Fibroblast of lung (primary cell): ENCODE measurements around the gene DCLK2. TPM values are rescaled to one million over a fixed set of nuclear protein-coding genes. Genes with fewer than 3 reads are reported as not detected.
A peak's percentile ranks its signal among the peaks of the same experiment; 100 is the strongest.

Experiments used
- DNase-seq, 2 donors: peaks; one replicate each; pipeline versions ENCODE4 v3.0.0 to v3.0.0-alpha.2; 2010; ENCODE audit warnings: low read depth in 2 of 2
- H2AFZ ChIP-seq: 2 replicates; pipeline ENCODE4 v1.5.1; 2012; ENCODE audit warnings: low read length, control low read depth, inconsistent platforms
- H3K27ac ChIP-seq: 2 replicates; pipeline ENCODE4 v1.5.1; 2011; ENCODE audit warnings: low read length, control low read depth; ENCODE audit not compliant: insufficient read depth
- H3K27me3 ChIP-seq: 2 replicates; pipeline ENCODE4 v1.5.1; 2011; ENCODE audit warnings: mild to moderate bottlenecking, low read length; ENCODE audit not compliant: control insufficient read depth, insufficient read depth
- H3K36me3 ChIP-seq: 2 replicates; pipeline ENCODE4 v1.5.1; 2011; ENCODE audit warnings: low read length; ENCODE audit not compliant: control insufficient read depth, insufficient read depth
- H3K4me1 ChIP-seq: 2 replicates; pipeline ENCODE4 v1.5.1; 2011; ENCODE audit warnings: low read length; ENCODE audit not compliant: control insufficient read depth, insufficient read depth; ENCODE audit errors: extremely low read depth
- H3K4me2 ChIP-seq: 2 replicates; pipeline ENCODE4 v1.5.1; 2011; ENCODE audit warnings: low read length, control low read depth; ENCODE audit not compliant: insufficient read depth; ENCODE audit errors: extremely low read depth
- H3K4me3 ChIP-seq, 4 experiments: fragments of 200-600 bp in 1 of 4; sonication (generic) in 1 of 4; replicated peaks in 1 of 4; 2 replicates each; pipeline ENCODE4 v1.5.1; 2011 to 2016; ENCODE audit warnings: low read length in 4 of 4, low read depth in 3 of 4, mild to moderate bottlenecking in 3 of 4, control low read depth in 2 of 4, inconsistent platforms in 1 of 4, mixed read lengths in 1 of 4; ENCODE audit not compliant: insufficient read depth in 1 of 4; ENCODE audit errors: control extremely low read depth in 1 of 4
- H3K79me2 ChIP-seq: 2 replicates; pipeline ENCODE4 v1.5.1; 2012; ENCODE audit warnings: mild to moderate bottlenecking, low read length, inconsistent platforms; ENCODE audit not compliant: control insufficient read depth, insufficient read depth
- H3K9ac ChIP-seq: 2 replicates; pipeline ENCODE4 v1.5.1; 2011; ENCODE audit warnings: mild to moderate bottlenecking, low read length, control low read depth; ENCODE audit not compliant: insufficient read depth
- H3K9me3 ChIP-seq: 2 replicates; pipeline ENCODE4 v1.5.1; 2012; ENCODE audit warnings: low read depth, low read length; ENCODE audit not compliant: control insufficient read depth, insufficient read depth
- H4K20me1 ChIP-seq: 2 replicates; pipeline ENCODE4 v1.5.1; 2011; ENCODE audit warnings: low read length; ENCODE audit not compliant: control insufficient read depth, insufficient read depth; ENCODE audit errors: extremely low read depth
- EZH2 ChIP-seq: IDR thresholded peaks from 2 replicates; pipeline ENCODE4 v1.5.1; 2012; ENCODE audit warnings: low read length, control low read depth, mild to moderate bottlenecking; ENCODE audit errors: missing control alignments
- polyA plus RNA-seq, 2 donors: library from polyadenylated mRNA; depleted of rRNA in 1 of 2; stranded (reverse) in 1 of 2; unstranded in 1 of 2; fragments of >200 nt; gene quantifications; 2 replicates each; pipeline ENCODE4 v1.2.1, GENCODE V29; 2011 to 2012; ENCODE audit warnings: missing spikeins in 1 of 2
- total RNA-seq: library from RNA; depleted of rRNA; stranded (reverse); fragments of >200 nt; gene quantifications from 2 replicates; pipeline ENCODE4 v1.2.1, GENCODE V29; 2014
- TF ChIP-seq, protein P1 (sequence below), 2 donors: IDR thresholded peaks in 1 of 2; conservative IDR thresholded peaks in 1 of 2; 1 replicate in 1 of 2; 2 replicates in 1 of 2; pipeline ENCODE4 v1.5.1; 2011 to 2012; ENCODE audit warnings: low read length in 2 of 2, control low read depth in 1 of 2, inconsistent platforms in 1 of 2, low read depth in 1 of 2, mild to moderate bottlenecking in 1 of 2

Gene DCLK2
- total and polyA plus RNA-seq, 2 donors (not counting 1 experiment from before 2014, with no cell fraction given): 3.8 to 14.0 TPM

DNA sequence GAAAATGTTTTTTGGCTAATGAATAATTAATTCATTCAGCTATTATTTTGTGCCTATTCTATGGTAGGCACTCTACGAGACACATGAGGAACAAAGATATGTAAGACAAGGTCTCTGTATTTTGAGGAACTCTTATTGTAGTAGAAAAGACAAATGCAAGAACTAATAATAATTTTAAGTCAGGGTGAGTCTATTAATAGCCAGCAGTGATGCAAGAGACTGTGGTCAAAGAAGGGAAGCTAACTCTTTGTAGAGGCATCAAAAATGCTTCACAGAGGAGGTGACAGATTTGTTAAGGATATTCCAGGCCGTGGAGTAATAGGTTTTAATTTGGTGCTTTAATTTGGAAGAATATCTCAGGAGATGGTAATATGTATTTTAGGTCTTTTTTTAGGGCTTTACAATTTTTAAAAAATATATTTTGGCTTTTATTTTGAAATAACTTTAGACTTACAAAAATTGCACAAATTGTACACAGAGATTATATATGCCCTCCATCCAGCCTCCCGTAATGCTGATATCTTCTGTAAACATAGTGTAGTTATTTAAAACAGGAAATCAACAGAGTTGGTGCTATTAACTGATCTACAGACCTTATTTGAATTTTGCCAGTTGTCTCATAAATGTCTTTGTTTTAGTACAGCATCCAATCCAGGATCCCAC lies 48.1 kb downstream of the DCLK2 start:
- H3K4me3 ChIP-seq: peak overlapping the region in 1 of 4 experiments; percentile 4
- no peak overlapping the region for H2AFZ ChIP-seq
- DNase-seq: peak; percentile 77 to 78
- no peak overlapping the region for H3K9ac ChIP-seq
- peak overlapping the region; percentile 40 for H3K27ac ChIP-seq
- H3K79me2 ChIP-seq: peaks cover 2% of the 10 kb centered on the region
- H3K36me3 ChIP-seq: no peaks in the 10 kb centered on the region
- H4K20me1 ChIP-seq: no peaks in the 10 kb centered on the region
- H3K4me1 ChIP-seq: peaks cover 9% of the 10 kb centered on the region
- H3K9me3 ChIP-seq: no peaks in the 10 kb centered on the region
- TF ChIP-seq, protein P1, sequence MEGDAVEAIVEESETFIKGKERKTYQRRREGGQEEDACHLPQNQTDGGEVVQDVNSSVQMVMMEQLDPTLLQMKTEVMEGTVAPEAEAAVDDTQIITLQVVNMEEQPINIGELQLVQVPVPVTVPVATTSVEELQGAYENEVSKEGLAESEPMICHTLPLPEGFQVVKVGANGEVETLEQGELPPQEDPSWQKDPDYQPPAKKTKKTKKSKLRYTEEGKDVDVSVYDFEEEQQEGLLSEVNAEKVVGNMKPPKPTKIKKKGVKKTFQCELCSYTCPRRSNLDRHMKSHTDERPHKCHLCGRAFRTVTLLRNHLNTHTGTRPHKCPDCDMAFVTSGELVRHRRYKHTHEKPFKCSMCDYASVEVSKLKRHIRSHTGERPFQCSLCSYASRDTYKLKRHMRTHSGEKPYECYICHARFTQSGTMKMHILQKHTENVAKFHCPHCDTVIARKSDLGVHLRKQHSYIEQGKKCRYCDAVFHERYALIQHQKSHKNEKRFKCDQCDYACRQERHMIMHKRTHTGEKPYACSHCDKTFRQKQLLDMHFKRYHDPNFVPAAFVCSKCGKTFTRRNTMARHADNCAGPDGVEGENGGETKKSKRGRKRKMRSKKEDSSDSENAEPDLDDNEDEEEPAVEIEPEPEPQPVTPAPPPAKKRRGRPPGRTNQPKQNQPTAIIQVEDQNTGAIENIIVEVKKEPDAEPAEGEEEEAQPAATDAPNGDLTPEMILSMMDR (conservative IDR thresholded peaks at IDR 0.05 in 1 of 2, IDR thresholded peaks at IDR 0.05 in 1 of 2; ENCODE audit: low read depth in 1 of 2, low read length in 2 of 2): no peak
- TF ChIP-seq EZH2: no peak
- H3K4me2 ChIP-seq: peak overlapping the region; percentile 69
- no peaks in the 10 kb centered on the region for H3K27me3 ChIP-seq

DNA sequence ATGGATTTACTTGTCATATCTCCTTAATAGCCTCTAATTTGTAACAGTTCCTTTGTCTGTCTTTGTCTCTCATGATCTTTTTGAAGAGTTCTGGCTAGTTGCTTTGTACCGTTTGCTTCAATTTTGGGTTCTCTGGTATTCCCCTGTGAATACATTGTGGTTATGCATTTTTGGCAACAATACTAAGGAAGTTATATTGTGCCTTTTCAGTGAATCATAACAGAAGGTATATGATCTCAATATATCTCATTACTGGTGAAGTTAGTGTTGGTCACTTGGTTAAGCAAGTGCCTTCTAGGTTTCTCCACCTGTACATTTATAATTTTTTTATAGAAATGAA lies 48.6 kb downstream of the DCLK2 start:
- no peak for TF ChIP-seq EZH2
- TF ChIP-seq, protein P1 (conservative IDR thresholded peaks at IDR 0.05 in 1 of 2, IDR thresholded peaks at IDR 0.05 in 1 of 2; ENCODE audit: low read depth in 1 of 2, low read length in 2 of 2): no peak
- peak overlapping the region; percentile 40 for H3K27ac ChIP-seq
- H2AFZ ChIP-seq: no peak overlapping the region
- no peaks in the 10 kb centered on the region for H4K20me1 ChIP-seq
- H3K4me3 ChIP-seq: peak overlapping the region in 1 of 4 experiments; percentile 4
- no peak overlapping the region for H3K9ac ChIP-seq
- H3K9me3 ChIP-seq: no peaks in the 10 kb centered on the region
- H3K36me3 ChIP-seq: no peaks in the 10 kb centered on the region
- peak; percentile 58 to 88 for DNase-seq
- peaks cover 10% of the 10 kb centered on the region for H3K4me1 ChIP-seq
- peak overlapping the region; percentile 69 for H3K4me2 ChIP-seq
- H3K79me2 ChIP-seq: peaks cover 2% of the 10 kb centered on the region
- H3K27me3 ChIP-seq: no peaks in the 10 kb centered on the region

DNA sequence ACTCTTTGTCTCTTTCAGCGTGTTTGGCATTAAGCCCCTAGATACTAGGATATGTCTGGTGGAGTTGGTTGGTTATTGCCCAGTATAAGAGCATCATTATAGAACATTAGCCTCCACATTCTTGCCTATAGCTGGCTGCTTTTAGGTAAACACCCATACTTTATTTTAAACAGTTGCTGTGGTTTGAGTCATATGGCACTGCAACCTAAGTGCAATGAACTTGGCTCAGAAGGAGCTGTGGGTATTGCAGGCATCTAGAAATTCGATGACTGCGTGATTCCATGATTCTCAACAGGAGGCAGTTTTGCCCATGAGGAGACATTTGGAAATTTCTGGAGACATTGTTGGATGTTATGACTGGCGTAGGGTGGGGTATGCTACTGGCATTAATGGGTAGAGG lies 49.5 kb downstream of the DCLK2 start:
- no peak overlapping the region for H3K4me3 ChIP-seq
- H3K4me1 ChIP-seq: peaks cover 11% of the 10 kb centered on the region
- H3K9me3 ChIP-seq: no peaks in the 10 kb centered on the region
- H2AFZ ChIP-seq: no peak overlapping the region
- H3K36me3 ChIP-seq: no peaks in the 10 kb centered on the region
- no peak overlapping the region for H3K27ac ChIP-seq
- no peaks in the 10 kb centered on the region for H4K20me1 ChIP-seq
- peak overlapping the region; percentile 23 for H3K4me2 ChIP-seq
- TF ChIP-seq EZH2: no peak
- TF ChIP-seq, protein P1 (conservative IDR thresholded peaks at IDR 0.05 in 1 of 2, IDR thresholded peaks at IDR 0.05 in 1 of 2; ENCODE audit: low read depth in 1 of 2, low read length in 2 of 2): peak in 1 of 2 donors; percentile 1
- H3K27me3 ChIP-seq: no peaks in the 10 kb centered on the region
- H3K9ac ChIP-seq: no peak overlapping the region
- peak; percentile 33 to 75 for DNase-seq
- H3K79me2 ChIP-seq: peaks cover 2% of the 10 kb centered on the region
